H1 (cell line): ENCODE results near the gene ELAVL2. TPM values are rescaled to one million over a fixed set of nuclear protein-coding genes. Genes with fewer than 3 reads are reported as not detected.

Experiments used
- CTCF ChIA-PET: fragments of 300-600 bp; sonication (Branson Sonifier 250); formaldehyde crosslinking; loops from one replicate; lab custom pipeline; 2021; ENCODE audit not compliant: partially characterized antibody; lab: Charles Lee
- POLR2A ChIA-PET: fragments of 300-600 bp; sonication (Branson Sonifier 250); formaldehyde crosslinking; loops from one replicate; lab custom pipeline; 2021; ENCODE audit warnings: inconsistent platforms; ENCODE audit not compliant: partially characterized antibody; lab: Charles Lee
- DNase-seq, 2 experiments: peaks; one replicate each; pipeline versions ENCODE4 v3.0.0 to v3.0.0-alpha.2; 2010 to 2022; ENCODE audit warnings: low spot score in 2 of 2, low read depth in 1 of 2, mixed read lengths in 1 of 2
- FAIRE-seq: peaks from 2 replicates; lab custom pipeline; 2011; peaks lifted over from hg19 to GRCh38; lab: Jason Lieb, UNC
- H2AFZ ChIP-seq: 2 replicates; pipeline ENCODE4 v1.8.1; 2012; ENCODE audit warnings: low read length, inconsistent platforms
- H2AK5ac ChIP-seq: 2 replicates; pipeline ENCODE4 v1.6.1; 2013; ENCODE audit warnings: low read depth, low read length
- H2BK120ac ChIP-seq: replicated peaks from 2 replicates; pipeline ENCODE3; 2013; ENCODE audit warnings: low read depth, low read length, inconsistent platforms
- H2BK12ac ChIP-seq: 2 replicates; pipeline ENCODE4 v1.6.1; 2013; ENCODE audit warnings: low read depth, low read length
- H2BK15ac ChIP-seq: 2 replicates; pipeline ENCODE4 v1.6.1; 2013; ENCODE audit warnings: low read length
- H2BK20ac ChIP-seq: 2 replicates; pipeline ENCODE4 v1.6.1; 2013; ENCODE audit warnings: low read length
- H2BK5ac ChIP-seq: 2 replicates; pipeline ENCODE4 v1.6.1; 2013; ENCODE audit warnings: low read depth, low read length
- H3K14ac ChIP-seq: 2 replicates; pipeline ENCODE4 v1.6.1; 2013; ENCODE audit warnings: inconsistent platforms; ENCODE audit not compliant: insufficient read length
- H3K18ac ChIP-seq: 2 replicates; pipeline ENCODE4 v1.6.1; 2013; ENCODE audit warnings: low read length; ENCODE audit errors: extremely low read depth
- H3K23ac ChIP-seq: 2 replicates; pipeline ENCODE4 v1.6.1; 2013; ENCODE audit warnings: inconsistent platforms; ENCODE audit not compliant: insufficient read length
- H3K23me2 ChIP-seq: 2 replicates; pipeline ENCODE4 v1.6.1; 2013; ENCODE audit warnings: low read depth, low read length
- H3K27ac ChIP-seq: 2 replicates; pipeline ENCODE4 v1.6.1; 2011; ENCODE audit warnings: low read depth, low read length, inconsistent platforms
- H3K27me3 ChIP-seq, 4 experiments: replicated peaks in 1 of 4; 1 replicate in 1 of 4; 2 replicates in 3 of 4; pipeline versions ENCODE4 v1.6.1 to v1.8.1; 2011 to 2013; ENCODE audit warnings: low read length in 3 of 4, mild to moderate bottlenecking in 3 of 4, inconsistent platforms in 2 of 4, mixed read lengths in 2 of 4, moderate library complexity in 1 of 4; ENCODE audit not compliant: control insufficient read depth in 3 of 4, insufficient read depth in 3 of 4; ENCODE audit errors: extremely low read depth in 1 of 4
- H3K36me3 ChIP-seq, 4 experiments: 2 replicates each; pipeline versions ENCODE4 v1.6.1 to v1.8.1; 2011 to 2013; ENCODE audit warnings: mild to moderate bottlenecking in 4 of 4, low read length in 3 of 4, moderate library complexity in 2 of 4, control low read depth in 1 of 4, inconsistent platforms in 1 of 4; ENCODE audit not compliant: insufficient read depth in 4 of 4, control insufficient read depth in 2 of 4
- H3K4ac ChIP-seq: replicated peaks from 2 replicates; pipeline ENCODE3; 2013; ENCODE audit warnings: low read length, low read depth, mixed read lengths, inconsistent platforms; ENCODE audit not compliant: insufficient read length
- H3K4me1 ChIP-seq, 4 experiments: replicated peaks in 1 of 4; 1 replicate in 1 of 4; 2 replicates in 3 of 4; pipeline versions ENCODE4 v1.6.1 to v1.8.1; 2011 to 2013; ENCODE audit warnings: low read length in 3 of 4, inconsistent platforms in 2 of 4, mixed read lengths in 1 of 4; ENCODE audit not compliant: insufficient read depth in 4 of 4, control insufficient read depth in 3 of 4
- H3K4me2 ChIP-seq, 2 experiments: 2 replicates each; pipeline versions ENCODE4 v1.6.1 to v1.8.1; 2011 to 2013; ENCODE audit warnings: low read depth in 2 of 2, low read length in 2 of 2, control low read depth in 1 of 2, inconsistent platforms in 1 of 2, mild to moderate bottlenecking in 1 of 2; ENCODE audit not compliant: insufficient read depth in 1 of 2
- H3K4me3 ChIP-seq, 4 experiments: fragments of 200-600, 300-600 bp in 1 of 4; sonication (generic), shearing (Covaris generic), sonication (Bioruptor Twin) in 1 of 4; 2 replicates each; pipeline versions ENCODE4 v1.5.1 to v1.8.1; 2011 to 2016; ENCODE audit warnings: low read length in 4 of 4, low read depth in 3 of 4, control low read depth in 2 of 4, inconsistent platforms in 2 of 4, mild to moderate bottlenecking in 2 of 4, mixed read lengths in 1 of 4, moderate library complexity in 1 of 4; ENCODE audit not compliant: insufficient read depth in 2 of 4; ENCODE audit errors: extremely low read depth in 1 of 4
- H3K56ac ChIP-seq: replicated peaks from 2 replicates; pipeline ENCODE3; 2013; ENCODE audit warnings: low read depth, mild to moderate bottlenecking, mixed read lengths, low read length, inconsistent platforms; ENCODE audit not compliant: insufficient read length
- H3K79me1 ChIP-seq: 2 replicates; pipeline ENCODE4 v1.6.1; 2013; ENCODE audit warnings: low read depth, low read length, control low read depth
- H3K79me2 ChIP-seq, 2 experiments: 2 replicates each; pipeline versions ENCODE4 v1.6.1 to v1.8.1; 2012 to 2013; ENCODE audit warnings: low read length in 2 of 2, mild to moderate bottlenecking in 2 of 2, inconsistent platforms in 1 of 2; ENCODE audit not compliant: insufficient read depth in 2 of 2, control insufficient read depth in 1 of 2
- H3K9ac ChIP-seq, 4 experiments: replicated peaks in 1 of 4; 1 replicate in 1 of 4; 2 replicates in 3 of 4; pipeline versions ENCODE4 v1.6.1 to v1.8.1; 2011 to 2013; ENCODE audit warnings: low read depth in 3 of 4, low read length in 3 of 4, control low read depth in 2 of 4, mild to moderate bottlenecking in 2 of 4, moderate library complexity in 2 of 4, inconsistent platforms in 1 of 4; ENCODE audit errors: extremely low read depth in 1 of 4
- H3K9me3 ChIP-seq, 2 experiments: 2 replicates each; pipeline versions ENCODE4 v1.6.1 to v1.8.1; 2012 to 2013; ENCODE audit warnings: mild to moderate bottlenecking in 2 of 2, moderate library complexity in 2 of 2, control low read depth in 1 of 2, inconsistent platforms in 1 of 2, low read depth in 1 of 2, low read length in 1 of 2, mixed read lengths in 1 of 2; ENCODE audit not compliant: insufficient read depth in 2 of 2
- H4K20me1 ChIP-seq, 2 experiments: replicated peaks in 1 of 2; 2 replicates each; pipeline versions ENCODE3 to v1.8.1; 2011 to 2013; ENCODE audit warnings: inconsistent platforms in 2 of 2, low read length in 2 of 2, mild to moderate bottlenecking in 1 of 2; ENCODE audit not compliant: insufficient read depth in 2 of 2, control insufficient read depth in 1 of 2
- H4K5ac ChIP-seq: 2 replicates; pipeline ENCODE4 v1.6.1; 2013; ENCODE audit warnings: low read length, low read depth, mixed read lengths, inconsistent platforms; ENCODE audit not compliant: insufficient read length
- H4K8ac ChIP-seq: 2 replicates; pipeline ENCODE4 v1.8.0; 2013; ENCODE audit warnings: mild to moderate bottlenecking, moderate library complexity, low read length, inconsistent platforms; ENCODE audit not compliant: insufficient read depth; ENCODE audit errors: extremely low read depth
- H4K91ac ChIP-seq: replicated peaks from 2 replicates; pipeline ENCODE3; 2013; ENCODE audit warnings: low read length, mixed read lengths, inconsistent platforms; ENCODE audit not compliant: insufficient read length
- CHD1 ChIP-seq: IDR thresholded peaks from 2 replicates; pipeline ENCODE4 v1.6.1; 2012; ENCODE audit warnings: low read depth, low read length, improper control_type of control experiment
- EGR1 ChIP-seq: IDR thresholded peaks from 2 replicates; pipeline ENCODE4 v1.6.1; 2011; ENCODE audit warnings: low read depth, low read length, borderline replicate concordance
- GABPA ChIP-seq: IDR thresholded peaks from 2 replicates; pipeline ENCODE4 v1.6.1; 2011; ENCODE audit warnings: mild to moderate bottlenecking, low read length, moderate library complexity, borderline replicate concordance; ENCODE audit not compliant: insufficient read depth
- NRF1 ChIP-seq: IDR thresholded peaks from 2 replicates; pipeline ENCODE4 v1.6.1; 2011; ENCODE audit warnings: mild to moderate bottlenecking, low read depth, low read length, improper control_type of control experiment
- SAP30 ChIP-seq: fragments of 300-600 bp; sonication (generic); IDR thresholded peaks from 2 replicates; pipeline ENCODE4 v1.7.1; 2012; ENCODE audit warnings: low read length, moderate library complexity, mild to moderate bottlenecking, inconsistent platforms; ENCODE audit not compliant: insufficient read depth, insufficient replicate concordance
- SP2 ChIP-seq: IDR thresholded peaks from 2 replicates; pipeline ENCODE4 v1.6.1; 2012; ENCODE audit warnings: mild to moderate bottlenecking, low read length, inconsistent platforms
- ZNF274 ChIP-seq: IDR thresholded peaks from 2 replicates; pipeline ENCODE4 v1.7.0; 2012; ENCODE audit warnings: low read length, borderline replicate concordance; ENCODE audit errors: extremely low read depth
- WGBS, 2 experiments: shearing (Covaris generic) in 1 of 2; methylation state at CpG; one replicate each; pipeline versions ENCODE4 v1.1.6 to v1.1.7; 2013 to 2015; ENCODE audit warnings: low lambda C conversion rate in 2 of 2, mixed read lengths in 2 of 2, inconsistent platforms in 1 of 2, low coverage in 1 of 2, missing lambda C conversion rate in 1 of 2; ENCODE audit not compliant: insufficient replicate concordance in 2 of 2, insufficient coverage in 1 of 2, insufficient read length in 1 of 2; ENCODE audit errors: extremely low coverage in 1 of 2, missing lambda C conversion rate in 1 of 2; 5-methylcytosine and 5-hydroxymethylcytosine counted together
- polyA plus RNA-seq, 7 experiments: library from polyadenylated mRNA; depleted of rRNA in 3 of 7; stranded (reverse) in 5 of 7; unstranded in 2 of 7; fragments of >200 nt in 5 of 7; fragments of 200-250 nt in 2 of 7; gene quantifications; 1 replicate in 5 of 7; 2 replicates in 1 of 7; 4 replicates in 1 of 7; pipeline versions ENCODE4 v1.2.1 to v1.2.3, GENCODE V29; 2011 to 2013; ENCODE audit warnings: missing spikeins in 2 of 7, mixed read lengths in 2 of 7
- total RNA-seq: library from RNA; stranded (reverse); fragmentation: NEBNext Ultra II Directional; extraction: Animal tissue kit (Norgen Biotek cat#: 25700); gene quantifications from 2 replicates; pipeline ENCODE4 v1.2.1, GENCODE V29; 2021

ELAVL2 gene
- total and polyA plus RNA-seq, 2 of the 8 experiments (the other 6 are each of a cell fraction or from before 2014, with no cell fraction given) = 4.9 to 21.9 TPM

DNA sequence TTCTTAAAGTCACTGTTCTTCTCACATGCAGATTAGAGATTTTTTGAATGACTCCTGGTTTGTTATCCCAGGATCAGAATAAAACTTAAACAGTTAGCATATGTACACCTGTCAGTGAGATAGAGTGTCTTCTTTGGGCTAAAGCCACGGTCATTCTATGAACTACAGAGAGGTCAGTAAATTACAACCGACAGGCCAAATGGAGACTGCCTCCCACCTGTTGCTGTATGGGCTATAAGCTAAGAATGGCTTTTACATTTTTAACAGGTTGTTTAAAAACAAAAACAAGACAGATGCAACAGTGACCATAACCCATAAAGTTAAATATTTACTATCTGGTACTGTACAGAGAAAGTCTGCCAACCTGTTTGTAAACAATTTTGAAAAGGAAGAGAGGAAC lies 125.7 kb downstream of the ELAVL2 start:
- Histone ChIP-seq H3K27me3 (no peaks in the 10 kb centered on the region), H2BK15ac (no peak overlapping the region), H2AFZ (no peak overlapping the region), H3K4me2 (no peak overlapping the region), H3K4me3 (no peak overlapping the region), H3K27ac (no peak overlapping the region), H3K14ac (no peak overlapping the region), H3K9me3 (no peaks in the 10 kb centered on the region), H3K23me2 (no peaks in the 10 kb centered on the region), H3K56ac (no peak overlapping the region), H2BK5ac (no peak overlapping the region), H2BK120ac (no peak overlapping the region), H3K79me2 (peaks cover 0 to 52% of the 10 kb centered on the region in 2 experiments; a peak in 2 of 4 replicates), H4K91ac (no peak overlapping the region), H3K23ac (no peak overlapping the region), H3K36me3 (no peaks in the 10 kb centered on the region; a peak in 1 of 8 replicates), H3K4me1 (peaks cover 0 to 2% (median 0%) of the 10 kb centered on the region in 4 experiments; a peak in 3 of 7 replicates), H4K20me1 (peaks cover 0 to 3% of the 10 kb centered on the region in 2 experiments), H4K8ac (no peak overlapping the region), H3K9ac (no peak overlapping the region), H3K4ac (no peak overlapping the region), H3K79me1 (no peaks in the 10 kb centered on the region; the same call in 1 of the 2 replicates), H2BK20ac (no peak overlapping the region), H4K5ac (no peak overlapping the region), H2AK5ac (no peak overlapping the region), H2BK12ac (no peak overlapping the region), H3K18ac (no peak overlapping the region)
- ChIA-PET POLR2A (no interaction called here), CTCF (interaction anchor here (0.6 to 0.8 kb wide), 3 partner anchors 62 to 467 kb away, joined by 3 to 4 read pairs (median 4); no protein-coding TSS in a partner anchor)
- 100% methylated on average over 2 of the region's 2 CpGs; no CpG with 5 or more reads in 1 of the 2 experiments for WGBS, 2 experiments
- no peak for FAIRE-seq
- TF ChIP-seq SAP30 (no peak), GABPA (no peak), ZNF274 (no peak), EGR1 (no peak), CHD1 (no peak), NRF1 (no peak), SP2 (no peak)
- DNase-seq = no peak
